ENCODE results near the gene EXOSC10.
"Not testable (repeated sequence)": the region's sequence is repeated elsewhere in the genome, so short reads cannot be mapped to it uniquely, and the experiment has no call there.

The EXOSC10 gene

GRCh38 chr1:11078631-11079030, 21.0 kb downstream of the EXOSC10 start:
- TF ChIP-seq ZNF274 (IDR thresholded peaks at IDR 0.05; ENCODE audit: low read depth, low read length): no peak

GRCh38 chr1:11073398-11073797, 26.3 kb downstream of the EXOSC10 start:
- H3K4me3 ChIP-seq (ENCODE audit: low read length): not testable (repeated sequence)

More at GRCh38 chr1:11078631-11079030, 21.0 kb downstream of the EXOSC10 start:
- H3K4me3 ChIP-seq (ENCODE audit: low read length): no peak overlapping the region

GRCh38 chr1:11072216-11072917, 27.3 kb downstream of the EXOSC10 start:
- TF ChIP-seq ZNF274 (IDR thresholded peaks at IDR 0.05; ENCODE audit: low read depth, low read length): no peak
- H3K4me3 ChIP-seq (ENCODE audit: low read length): no peak overlapping the region

GRCh38 chr1:11071463-11072215, 28.0 kb downstream of the EXOSC10 start:
- no peak for TF ChIP-seq ZNF274 (IDR thresholded peaks at IDR 0.05; ENCODE audit: low read depth, low read length)
- H3K4me3 ChIP-seq (ENCODE audit: low read length): no peak overlapping the region

DNA sequence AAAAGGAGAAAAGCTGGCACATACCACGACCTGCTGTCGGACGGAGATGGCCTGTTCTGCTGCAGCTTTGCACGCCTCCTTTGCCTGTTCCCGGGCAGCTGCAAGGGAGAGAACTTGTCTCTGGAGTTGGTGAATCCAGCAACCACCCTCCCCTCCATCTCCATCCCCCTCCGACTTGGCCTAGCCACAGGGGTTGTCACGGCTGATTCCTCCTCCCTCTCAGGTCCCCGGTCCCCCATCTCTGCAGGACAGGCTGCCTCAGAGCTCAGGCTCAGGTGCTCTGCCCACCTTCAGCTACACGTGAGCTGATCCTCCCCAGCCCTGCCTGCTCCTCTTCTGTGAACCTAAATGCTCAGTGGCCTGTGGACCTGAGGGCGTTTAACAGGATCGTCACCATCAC, 28.8 kb downstream of the EXOSC10 start:
- no peak overlapping the region for H3K4me3 ChIP-seq (ENCODE audit: low read length)
- TF ChIP-seq ZNF274 (IDR thresholded peaks at IDR 0.05; ENCODE audit: low read depth, low read length): no peak

- TF ChIP-seq ZNF274 (IDR thresholded peaks at IDR 0.05; ENCODE audit: low read depth, low read length): no peak
- no peak overlapping the region for H3K4me3 ChIP-seq (ENCODE audit: low read length)
These were observed 30.8 kb downstream of the EXOSC10 start for GRCh38 chr1:11068600-11069473.

- no peak for TF ChIP-seq ZNF274 (IDR thresholded peaks at IDR 0.05; ENCODE audit: low read depth, low read length)
- no peak overlapping the region for H3K4me3 ChIP-seq (ENCODE audit: low read length)
These were observed 31.7 kb downstream of the EXOSC10 start for GRCh38 chr1:11067716-11068599.

GRCh38 chr1:11065796-11066195, 33.9 kb downstream of the EXOSC10 start:
- TF ChIP-seq ZNF274 (IDR thresholded peaks at IDR 0.05; ENCODE audit: low read depth, low read length): no peak
- no peak overlapping the region for H3K4me3 ChIP-seq (ENCODE audit: low read length)

GRCh38 chr1:11064942-11065341, 34.7 kb downstream of the EXOSC10 start:
- no peak for TF ChIP-seq ZNF274 (IDR thresholded peaks at IDR 0.05; ENCODE audit: low read depth, low read length)

DNA sequence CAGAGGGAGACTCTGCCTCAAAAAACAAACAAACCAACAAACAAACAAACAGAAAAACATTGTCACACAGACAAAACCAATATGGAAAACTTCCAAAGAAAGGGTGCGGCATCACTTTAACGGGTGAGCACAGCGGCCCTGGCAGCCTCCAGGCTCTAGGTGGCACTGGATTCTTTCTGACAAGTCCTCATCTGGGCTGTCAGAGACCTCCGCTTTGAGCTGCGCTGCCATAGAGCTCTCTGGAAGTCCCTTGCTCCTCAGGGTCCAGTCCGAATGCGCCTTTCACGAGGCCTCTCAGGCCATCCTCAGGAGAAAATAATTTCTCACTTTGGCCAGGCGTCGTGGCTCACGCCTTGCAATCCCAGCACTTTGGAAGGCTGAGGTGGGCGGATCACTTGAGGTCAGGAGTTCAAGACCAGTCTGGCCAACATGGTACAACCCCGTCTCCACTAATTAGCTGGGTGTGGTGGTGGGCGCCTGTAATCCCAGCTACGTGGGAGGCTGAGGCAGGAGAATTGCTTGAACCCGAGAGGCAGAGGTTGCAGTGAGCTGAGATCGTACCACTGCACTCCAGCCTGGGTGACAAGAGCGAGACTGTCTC, 35.6 kb downstream of the EXOSC10 start:
- not testable (repeated sequence) for H3K4me3 ChIP-seq (ENCODE audit: low read length)

More at GRCh38 chr1:11064942-11065341, 34.7 kb downstream of the EXOSC10 start:
- no peak overlapping the region for H3K4me3 ChIP-seq (ENCODE audit: low read length)

- no peak for TF ChIP-seq ZNF274 (IDR thresholded peaks at IDR 0.05; ENCODE audit: low read depth, low read length)
These were observed 36.7 kb downstream of the EXOSC10 start for GRCh38 chr1:11062965-11063401.

GRCh38 chr1:11061652-11062365, 37.9 kb downstream of the EXOSC10 start:
- no peak overlapping the region; the same call in 1 of the 2 replicates for H3K4me3 ChIP-seq (ENCODE audit: low read length)
- no peak for TF ChIP-seq ZNF274 (IDR thresholded peaks at IDR 0.05; ENCODE audit: low read depth, low read length)

More at GRCh38 chr1:11062965-11063401, 36.7 kb downstream of the EXOSC10 start:
- H3K4me3 ChIP-seq (ENCODE audit: low read length): no peak overlapping the region

Data from GM08714 (cell line).